ENCODE measurements around the gene SLC25A23.

DNA sequence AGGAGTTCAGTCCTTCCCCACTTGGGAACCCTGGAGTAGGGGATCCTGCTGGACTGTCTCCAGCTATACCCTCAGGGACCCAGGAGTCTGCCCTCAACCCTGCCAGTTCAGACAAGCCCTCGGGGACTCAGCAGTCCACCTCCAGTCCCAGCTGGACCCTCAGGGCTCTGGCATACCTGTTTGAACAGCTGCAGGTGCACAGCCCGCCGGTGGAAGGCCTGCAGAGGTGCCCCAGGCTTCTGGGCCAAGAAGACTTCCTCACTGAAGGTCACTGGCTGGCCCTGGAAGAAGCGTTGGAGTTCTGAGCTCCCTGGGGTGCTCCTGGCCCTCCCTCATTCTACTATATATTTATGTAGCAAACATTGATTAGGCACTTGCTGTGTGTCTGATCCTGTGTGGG lies 13.1 kb upstream of the SLC25A23 start:
- TF ChIP-seq POLR2A (IDR thresholded peaks at IDR 0.05) = no peak
- TF ChIP-seq, protein P1, sequence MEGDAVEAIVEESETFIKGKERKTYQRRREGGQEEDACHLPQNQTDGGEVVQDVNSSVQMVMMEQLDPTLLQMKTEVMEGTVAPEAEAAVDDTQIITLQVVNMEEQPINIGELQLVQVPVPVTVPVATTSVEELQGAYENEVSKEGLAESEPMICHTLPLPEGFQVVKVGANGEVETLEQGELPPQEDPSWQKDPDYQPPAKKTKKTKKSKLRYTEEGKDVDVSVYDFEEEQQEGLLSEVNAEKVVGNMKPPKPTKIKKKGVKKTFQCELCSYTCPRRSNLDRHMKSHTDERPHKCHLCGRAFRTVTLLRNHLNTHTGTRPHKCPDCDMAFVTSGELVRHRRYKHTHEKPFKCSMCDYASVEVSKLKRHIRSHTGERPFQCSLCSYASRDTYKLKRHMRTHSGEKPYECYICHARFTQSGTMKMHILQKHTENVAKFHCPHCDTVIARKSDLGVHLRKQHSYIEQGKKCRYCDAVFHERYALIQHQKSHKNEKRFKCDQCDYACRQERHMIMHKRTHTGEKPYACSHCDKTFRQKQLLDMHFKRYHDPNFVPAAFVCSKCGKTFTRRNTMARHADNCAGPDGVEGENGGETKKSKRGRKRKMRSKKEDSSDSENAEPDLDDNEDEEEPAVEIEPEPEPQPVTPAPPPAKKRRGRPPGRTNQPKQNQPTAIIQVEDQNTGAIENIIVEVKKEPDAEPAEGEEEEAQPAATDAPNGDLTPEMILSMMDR (IDR thresholded peaks at IDR 0.05) = no peak
